NK-92 treated with Interleukin-12 subunit alpha and Interleukin-12 subunit beta, amount 100 ng/mL, for 24 hours (cell line): ENCODE data around the gene C2orf68.
"Not testable (repeated sequence)": the region's sequence is repeated elsewhere in the genome, so short reads cannot be mapped to it uniquely, and the experiment has no call there.

Source experiments
- DNase-seq: peaks from one replicate; lab custom pipeline; 2025; lab: John Stamatoyannopoulos, UW

Gene C2orf68

DNA sequence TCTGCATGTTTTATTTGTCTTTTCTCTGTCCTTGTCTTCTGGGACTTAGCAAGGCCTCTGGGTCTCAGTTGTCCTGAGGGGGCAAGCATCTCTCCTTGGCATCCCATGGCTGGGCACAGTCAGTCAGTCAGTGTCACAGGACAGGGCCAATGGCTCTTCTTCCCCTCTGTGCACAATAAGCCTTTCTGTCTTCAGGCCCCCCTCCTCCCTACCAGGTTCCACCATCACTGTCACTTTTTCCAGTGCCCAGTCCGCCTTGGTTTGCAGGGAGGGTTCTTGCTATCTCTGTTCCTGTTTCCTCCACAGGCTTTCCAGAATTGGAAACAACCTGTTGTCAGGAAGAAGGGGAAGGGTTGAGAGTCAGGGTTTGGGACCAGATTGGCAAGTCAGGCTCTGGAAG is 29.4 kb downstream of the C2orf68 start:
- no peak for DNase-seq

DNA sequence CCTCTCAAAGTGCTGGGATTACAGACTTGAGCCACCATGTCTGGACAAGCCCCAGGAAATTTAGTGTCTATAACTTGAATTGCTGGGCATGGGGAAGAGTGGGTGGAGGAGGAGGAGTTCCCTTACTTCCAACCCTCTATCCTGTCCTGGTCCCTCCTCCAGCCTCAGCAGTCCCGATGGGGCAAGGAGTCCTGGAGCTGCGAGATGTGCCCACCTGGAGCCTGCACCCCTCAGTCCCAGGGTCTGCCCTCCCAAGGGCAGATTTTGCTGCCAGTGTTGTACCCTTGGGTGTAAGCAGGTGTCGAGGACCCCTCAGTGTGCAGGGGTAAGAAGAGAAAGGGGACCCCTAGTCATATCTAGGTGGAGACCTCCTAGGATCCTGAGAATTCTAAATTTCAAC is 31.7 kb downstream of the C2orf68 start:
- no peak for DNase-seq

- no peak for DNase-seq
Observed at GRCh38 chr2:85579266-85579935, 32.5 kb downstream of the C2orf68 start.

DNA sequence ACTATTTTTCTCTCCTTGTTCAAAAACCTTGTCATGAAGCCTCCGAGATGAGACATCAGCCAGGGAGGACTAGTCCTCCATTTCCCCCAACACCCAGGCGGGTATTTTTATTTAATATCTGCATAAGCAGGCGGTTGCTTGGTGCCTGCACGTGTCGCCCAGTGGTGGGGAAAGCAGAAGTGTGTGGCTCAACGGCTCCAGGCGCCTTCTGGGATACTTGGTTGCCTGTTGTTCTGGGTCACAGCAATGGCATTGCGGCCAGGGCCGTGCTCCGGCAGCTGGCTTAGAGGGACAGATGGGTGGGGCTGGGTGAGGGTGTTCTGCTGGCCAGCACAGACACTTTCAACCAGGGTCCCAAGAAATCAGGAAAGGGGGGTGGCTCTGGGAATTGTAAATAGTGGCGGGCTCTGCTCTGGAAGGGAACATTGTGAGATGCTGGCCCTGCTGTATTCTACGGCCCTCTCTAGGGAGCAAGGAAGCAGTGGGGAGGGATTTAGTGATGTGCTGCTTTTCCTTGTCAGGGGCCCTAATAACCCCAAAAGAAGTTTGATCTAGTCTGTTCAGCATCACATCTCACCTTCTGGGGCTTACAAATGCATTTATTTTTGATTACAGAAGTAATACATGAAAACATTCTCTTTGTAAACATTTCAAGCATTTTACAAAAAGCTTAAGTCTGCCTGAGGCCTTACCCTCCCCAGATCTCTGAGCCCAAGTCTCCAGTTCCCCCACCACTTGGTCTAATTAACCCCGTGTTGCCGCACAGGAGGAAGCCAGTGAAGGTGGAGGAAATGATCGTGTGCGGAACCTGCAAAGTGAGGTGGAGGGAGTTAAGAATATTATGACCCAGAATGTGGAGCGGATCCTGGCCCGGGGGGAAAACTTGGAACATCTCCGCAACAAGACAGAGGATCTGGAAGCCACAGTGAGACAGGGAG is 33.4 kb downstream of the C2orf68 start:
- DNase-seq: no peak

- peak; percentile 32 for DNase-seq
Observed at GRCh38 chr2:85577386-85578242, 34.3 kb downstream of the C2orf68 start, which contains the start of gene VAMP8. Gene VAMP8 (plus strand): TSS chr2:85577586. CDS start chr2:85577647, 61 bp downstream.

GRCh38 chr2:85577063-85577385 is 34.8 kb downstream of the C2orf68 start:
- no peak for DNase-seq

DNA sequence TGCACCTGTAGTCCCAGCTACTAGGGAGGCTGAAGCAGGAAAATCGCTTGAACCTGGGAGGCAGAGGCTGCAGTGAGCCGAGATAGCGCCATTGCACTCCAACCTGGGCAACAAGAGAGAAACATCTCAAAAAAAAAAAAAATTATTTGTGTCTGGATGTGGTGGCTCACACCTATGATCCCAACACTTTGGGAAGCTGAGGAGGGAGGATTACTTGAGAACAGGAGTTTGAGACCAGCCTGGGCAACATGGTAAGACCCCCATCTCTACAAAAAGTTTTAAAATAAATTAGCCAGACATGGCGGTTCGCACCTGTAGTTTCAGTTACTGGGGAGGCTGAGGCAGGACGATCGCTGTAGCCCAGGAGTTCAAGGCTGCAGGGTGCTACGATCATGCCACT is 36.1 kb downstream of the C2orf68 start:
- no peak for DNase-seq

GRCh38 chr2:85566265-85566664 is 45.6 kb downstream of the C2orf68 start:
- no peak for DNase-seq

DNA sequence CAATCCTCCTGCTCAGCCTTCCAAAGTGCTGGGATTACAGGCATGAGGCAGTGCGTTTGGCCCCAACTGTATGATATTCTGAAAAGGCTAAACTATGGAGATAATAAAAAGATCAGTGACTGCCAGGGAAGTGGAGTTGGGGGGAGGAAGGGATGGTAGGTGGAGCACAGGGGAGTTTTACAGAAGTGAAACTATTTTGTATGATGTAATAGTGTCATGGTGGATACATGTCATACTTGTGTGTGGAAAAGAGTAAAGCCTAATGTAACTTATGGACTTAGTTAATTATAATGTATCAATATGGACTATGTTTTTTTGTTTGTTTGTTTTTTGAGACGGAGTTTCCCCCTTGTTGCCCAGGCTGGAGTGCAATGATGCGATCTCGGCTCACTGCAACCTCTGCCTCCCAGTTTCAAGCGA is 47.7 kb downstream of the C2orf68 start:
- no peak for DNase-seq

DNA sequence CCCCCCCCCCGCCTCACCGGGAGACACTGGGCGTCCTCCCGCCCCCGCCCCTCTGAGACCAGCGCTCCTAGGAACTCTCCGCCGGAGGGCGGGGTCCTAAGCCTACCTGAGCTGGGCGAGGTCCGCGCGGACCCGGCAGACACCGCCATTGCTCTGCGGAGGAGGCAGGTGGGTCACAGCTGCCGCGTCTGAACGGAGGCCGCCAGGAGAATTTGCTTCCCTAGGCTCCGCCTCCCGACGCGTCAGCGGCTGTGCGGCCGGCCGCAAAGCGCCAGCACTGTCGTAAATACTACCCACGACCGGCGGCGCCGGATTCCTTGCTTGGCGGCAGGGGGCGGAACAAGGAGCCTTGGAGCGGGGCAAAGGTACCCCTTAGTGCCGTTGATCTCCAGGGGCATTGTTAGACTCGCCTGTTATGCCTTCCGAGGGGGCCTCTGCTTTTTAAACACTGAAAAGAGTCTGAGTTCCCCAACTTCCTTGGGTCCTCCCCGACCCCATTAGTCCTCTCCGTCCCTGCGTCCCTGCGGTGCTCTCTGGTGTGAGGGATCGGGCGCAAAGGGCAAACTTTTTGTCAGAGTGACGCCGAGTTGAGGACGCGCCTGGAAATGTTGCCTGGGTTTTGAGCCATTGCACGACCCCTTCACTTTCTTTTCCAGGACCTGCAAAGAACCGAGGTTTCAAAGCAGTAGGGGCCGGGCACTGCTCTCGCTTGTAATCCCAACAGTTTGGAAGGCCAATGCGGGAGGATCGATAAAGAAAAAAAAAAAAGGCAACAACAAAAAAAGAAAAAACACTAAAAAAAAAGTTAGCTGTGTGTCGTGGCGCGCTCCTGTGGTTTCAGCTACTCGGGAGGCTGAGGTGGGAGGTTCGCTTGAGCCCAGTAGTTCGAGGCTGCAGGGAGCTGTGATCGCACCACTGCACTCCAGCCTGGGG is 50.3 kb downstream of the C2orf68 start, which contains the start of gene GGCX:
GGCX (minus strand) TSS at position 214 of the 933 bp plus-strand sequence; CDS start at position 149, 65 bp downstream.
- peak; percentile 90 for DNase-seq

DNA sequence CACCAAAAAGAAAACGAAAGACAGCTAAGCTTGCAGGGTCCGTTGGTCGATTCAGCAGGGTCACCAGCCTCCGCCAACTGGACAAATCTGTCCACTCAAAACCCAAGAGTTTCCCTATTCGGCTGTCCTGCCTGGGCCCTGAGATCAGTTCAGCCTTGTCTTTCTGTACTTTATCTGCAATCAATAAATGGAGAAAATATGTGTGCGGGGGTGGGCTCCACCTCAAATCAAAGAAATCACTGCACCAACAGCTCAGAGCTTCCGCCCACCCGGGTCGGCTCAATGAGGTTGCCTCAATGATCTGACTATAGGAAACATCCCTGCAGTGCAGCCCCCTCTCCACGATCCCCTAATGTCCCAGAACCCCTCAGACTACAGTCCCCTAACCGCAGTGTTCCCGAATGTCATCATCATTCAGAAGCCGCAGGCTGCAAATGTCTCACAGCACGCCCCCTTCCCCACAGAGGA is 51.0 kb downstream of the C2orf68 start:
- DNase-seq: peak; percentile 38

DNA sequence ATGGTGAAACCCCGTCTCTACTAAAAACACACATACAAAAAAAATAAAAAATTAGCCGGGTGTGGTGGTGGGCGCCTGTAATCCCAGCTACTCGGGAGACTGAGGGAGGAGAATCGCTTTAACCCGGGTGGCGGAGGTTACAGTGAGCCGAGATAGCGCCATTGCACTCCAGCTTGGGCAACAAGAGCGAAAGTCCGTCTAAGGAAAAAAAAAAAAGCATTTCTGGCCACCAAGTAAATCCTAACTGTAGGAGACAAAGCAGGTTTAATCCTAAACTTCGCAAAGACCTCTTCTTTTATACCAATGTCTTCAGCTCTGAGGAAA is 51.5 kb downstream of the C2orf68 start:
- DNase-seq: not testable (repeated sequence)

DNA sequence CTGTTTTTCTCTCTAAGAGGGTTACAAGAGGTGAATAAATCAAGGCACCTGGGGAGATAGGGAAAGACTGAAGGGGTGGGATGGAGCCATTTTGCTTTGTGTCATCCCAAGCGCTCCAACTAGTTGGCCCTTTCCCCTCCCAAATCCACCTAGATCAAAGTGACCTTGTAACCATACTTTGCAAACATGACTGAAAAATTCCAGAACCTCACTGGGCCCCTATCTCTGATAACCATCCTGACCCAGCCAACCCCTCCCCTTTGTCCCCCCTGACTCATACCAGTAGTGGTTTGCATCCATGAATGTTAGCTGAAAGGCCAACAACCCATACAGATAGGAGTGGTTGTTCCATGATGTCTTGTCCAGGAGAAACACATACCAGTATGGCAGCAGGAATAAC is 53.7 kb downstream of the C2orf68 start:
- DNase-seq: no peak

- no peak for DNase-seq
Observed at GRCh38 chr2:85557130-85557529, 54.7 kb downstream of the C2orf68 start.
